ENCODE data around the gene RING1. TPM values are rescaled to one million over a fixed set of nuclear protein-coding genes. Genes with fewer than 3 reads are reported as not detected.

Gene RING1
- total and polyA plus RNA-seq, 10 of the 15 experiments (the other 5 are each of a cell fraction or from before 2014, with no cell fraction given), result 2.0 to 27.2 (median 15.8) TPM

DNA sequence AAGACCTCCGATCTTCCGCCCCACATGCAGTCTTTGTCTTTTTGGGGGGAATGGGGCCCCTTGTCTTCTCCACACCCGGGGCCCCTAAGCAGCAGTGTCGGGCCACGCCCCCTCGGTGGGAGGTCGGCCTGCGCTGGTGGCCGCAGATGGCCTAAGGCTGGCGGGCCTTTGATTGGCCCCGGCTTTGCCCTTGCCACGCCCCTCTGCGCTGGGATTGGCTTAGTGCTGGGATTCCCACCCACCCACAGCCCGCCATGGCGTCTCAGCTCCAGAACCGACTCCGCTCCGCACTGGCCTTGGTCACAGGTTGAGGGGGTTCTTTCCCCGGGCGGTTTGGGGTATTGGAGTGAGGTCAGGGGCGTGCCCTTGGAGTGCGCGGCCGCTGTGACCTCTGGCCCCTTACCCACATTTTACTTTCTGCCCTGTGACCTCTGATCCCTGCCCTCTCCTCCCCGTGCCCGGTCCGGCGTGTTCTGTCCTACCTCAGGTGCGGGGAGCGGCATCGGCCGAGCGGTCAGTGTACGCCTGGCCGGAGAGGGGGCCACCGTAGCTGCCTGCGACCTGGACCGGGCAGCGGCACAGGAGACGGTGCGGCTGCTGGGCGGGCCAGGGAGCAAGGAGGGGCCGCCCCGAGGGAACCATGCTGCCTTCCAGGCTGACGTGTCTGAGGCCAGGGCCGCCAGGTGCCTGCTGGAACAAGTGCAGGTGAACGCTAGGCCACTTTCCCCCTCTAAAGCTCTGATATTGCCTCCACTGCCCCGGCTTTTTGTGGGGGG is 3.7 kb upstream of the RING1 start, which contains the start of gene HSD17B8 (continued):
- TF ChIP-seq, protein P1, sequence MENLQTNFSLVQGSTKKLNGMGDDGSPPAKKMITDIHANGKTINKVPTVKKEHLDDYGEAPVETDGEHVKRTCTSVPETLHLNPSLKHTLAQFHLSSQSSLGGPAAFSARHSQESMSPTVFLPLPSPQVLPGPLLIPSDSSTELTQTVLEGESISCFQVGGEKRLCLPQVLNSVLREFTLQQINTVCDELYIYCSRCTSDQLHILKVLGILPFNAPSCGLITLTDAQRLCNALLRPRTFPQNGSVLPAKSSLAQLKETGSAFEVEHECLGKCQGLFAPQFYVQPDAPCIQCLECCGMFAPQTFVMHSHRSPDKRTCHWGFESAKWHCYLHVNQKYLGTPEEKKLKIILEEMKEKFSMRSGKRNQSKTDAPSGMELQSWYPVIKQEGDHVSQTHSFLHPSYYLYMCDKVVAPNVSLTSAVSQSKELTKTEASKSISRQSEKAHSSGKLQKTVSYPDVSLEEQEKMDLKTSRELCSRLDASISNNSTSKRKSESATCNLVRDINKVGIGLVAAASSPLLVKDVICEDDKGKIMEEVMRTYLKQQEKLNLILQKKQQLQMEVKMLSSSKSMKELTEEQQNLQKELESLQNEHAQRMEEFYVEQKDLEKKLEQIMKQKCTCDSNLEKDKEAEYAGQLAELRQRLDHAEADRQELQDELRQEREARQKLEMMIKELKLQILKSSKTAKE (IDR thresholded peaks at IDR 0.05; ENCODE audit: low read depth, poor library complexity, severe bottlenecking), result no peak
- TF ChIP-seq SP1 (IDR thresholded peaks at IDR 0.05; ENCODE audit: low read depth, low read length) (peak; percentile 92), RAD21 (IDR thresholded peaks at IDR 0.05; ENCODE audit: insufficient read depth, low read depth, low read length) (no peak), SMAD1 (IDR thresholded peaks at IDR 0.05; ENCODE audit: low read depth, partially characterized antibody) (no peak), RCOR1 (conservative IDR thresholded peaks at IDR 0.05; ENCODE audit: low read depth, low read length) (no peak), JUNB (IDR thresholded peaks at IDR 0.05) (no peak), MXI1 (IDR thresholded peaks at IDR 0.05; ENCODE audit: low read depth, low read length) (no peak; the same call in 1 of the 2 replicates), RBBP5 (conservative IDR thresholded peaks at IDR 0.05) (no peak), EGR1 (IDR thresholded peaks at IDR 0.05; ENCODE audit: borderline replicate concordance in 1 of 2, low read depth in 2 of 2, low read length in 2 of 2) (0 out of 3 replicates have a peak, but pooled peaks of 1 of the 2 experiments have one; percentile 39), ZNF217 (IDR thresholded peaks at IDR 0.05) (no peak)
- TF ChIP-seq, protein P2, sequence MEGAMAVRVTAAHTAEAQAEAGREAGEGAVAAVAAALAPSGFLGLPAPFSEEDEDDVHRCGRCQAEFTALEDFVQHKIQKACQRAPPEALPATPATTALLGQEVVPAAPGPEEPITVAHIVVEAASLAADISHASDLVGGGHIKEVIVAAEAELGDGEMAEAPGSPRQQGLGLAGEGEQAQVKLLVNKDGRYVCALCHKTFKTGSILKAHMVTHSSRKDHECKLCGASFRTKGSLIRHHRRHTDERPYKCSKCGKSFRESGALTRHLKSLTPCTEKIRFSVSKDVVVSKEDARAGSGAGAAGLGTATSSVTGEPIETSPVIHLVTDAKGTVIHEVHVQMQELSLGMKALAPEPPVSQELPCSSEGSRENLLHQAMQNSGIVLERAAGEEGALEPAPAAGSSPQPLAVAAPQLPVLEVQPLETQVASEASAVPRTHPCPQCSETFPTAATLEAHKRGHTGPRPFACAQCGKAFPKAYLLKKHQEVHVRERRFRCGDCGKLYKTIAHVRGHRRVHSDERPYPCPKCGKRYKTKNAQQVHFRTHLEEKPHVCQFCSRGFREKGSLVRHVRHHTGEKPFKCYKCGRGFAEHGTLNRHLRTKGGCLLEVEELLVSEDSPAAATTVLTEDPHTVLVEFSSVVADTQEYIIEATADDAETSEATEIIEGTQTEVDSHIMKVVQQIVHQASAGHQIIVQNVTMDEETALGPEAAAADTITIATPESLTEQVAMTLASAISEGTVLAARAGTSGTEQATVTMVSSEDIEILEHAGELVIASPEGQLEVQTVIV (IDR thresholded peaks at IDR 0.05; ENCODE audit: borderline replicate concordance, partially characterized antibody), result no peak
- TF ChIP-seq, protein P3, sequence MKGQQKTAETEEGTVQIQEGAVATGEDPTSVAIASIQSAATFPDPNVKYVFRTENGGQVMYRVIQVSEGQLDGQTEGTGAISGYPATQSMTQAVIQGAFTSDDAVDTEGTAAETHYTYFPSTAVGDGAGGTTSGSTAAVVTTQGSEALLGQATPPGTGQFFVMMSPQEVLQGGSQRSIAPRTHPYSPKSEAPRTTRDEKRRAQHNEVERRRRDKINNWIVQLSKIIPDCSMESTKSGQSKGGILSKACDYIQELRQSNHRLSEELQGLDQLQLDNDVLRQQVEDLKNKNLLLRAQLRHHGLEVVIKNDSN (IDR thresholded peaks at IDR 0.05; ENCODE audit: borderline replicate concordance, extremely low read length, insufficient read depth, low read depth, low read length), result no peak
- TF ChIP-seq, protein P4, sequence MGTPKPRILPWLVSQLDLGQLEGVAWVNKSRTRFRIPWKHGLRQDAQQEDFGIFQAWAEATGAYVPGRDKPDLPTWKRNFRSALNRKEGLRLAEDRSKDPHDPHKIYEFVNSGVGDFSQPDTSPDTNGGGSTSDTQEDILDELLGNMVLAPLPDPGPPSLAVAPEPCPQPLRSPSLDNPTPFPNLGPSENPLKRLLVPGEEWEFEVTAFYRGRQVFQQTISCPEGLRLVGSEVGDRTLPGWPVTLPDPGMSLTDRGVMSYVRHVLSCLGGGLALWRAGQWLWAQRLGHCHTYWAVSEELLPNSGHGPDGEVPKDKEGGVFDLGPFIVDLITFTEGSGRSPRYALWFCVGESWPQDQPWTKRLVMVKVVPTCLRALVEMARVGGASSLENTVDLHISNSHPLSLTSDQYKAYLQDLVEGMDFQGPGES (IDR thresholded peaks at IDR 0.05), result no peak
- TF ChIP-seq, protein P5, sequence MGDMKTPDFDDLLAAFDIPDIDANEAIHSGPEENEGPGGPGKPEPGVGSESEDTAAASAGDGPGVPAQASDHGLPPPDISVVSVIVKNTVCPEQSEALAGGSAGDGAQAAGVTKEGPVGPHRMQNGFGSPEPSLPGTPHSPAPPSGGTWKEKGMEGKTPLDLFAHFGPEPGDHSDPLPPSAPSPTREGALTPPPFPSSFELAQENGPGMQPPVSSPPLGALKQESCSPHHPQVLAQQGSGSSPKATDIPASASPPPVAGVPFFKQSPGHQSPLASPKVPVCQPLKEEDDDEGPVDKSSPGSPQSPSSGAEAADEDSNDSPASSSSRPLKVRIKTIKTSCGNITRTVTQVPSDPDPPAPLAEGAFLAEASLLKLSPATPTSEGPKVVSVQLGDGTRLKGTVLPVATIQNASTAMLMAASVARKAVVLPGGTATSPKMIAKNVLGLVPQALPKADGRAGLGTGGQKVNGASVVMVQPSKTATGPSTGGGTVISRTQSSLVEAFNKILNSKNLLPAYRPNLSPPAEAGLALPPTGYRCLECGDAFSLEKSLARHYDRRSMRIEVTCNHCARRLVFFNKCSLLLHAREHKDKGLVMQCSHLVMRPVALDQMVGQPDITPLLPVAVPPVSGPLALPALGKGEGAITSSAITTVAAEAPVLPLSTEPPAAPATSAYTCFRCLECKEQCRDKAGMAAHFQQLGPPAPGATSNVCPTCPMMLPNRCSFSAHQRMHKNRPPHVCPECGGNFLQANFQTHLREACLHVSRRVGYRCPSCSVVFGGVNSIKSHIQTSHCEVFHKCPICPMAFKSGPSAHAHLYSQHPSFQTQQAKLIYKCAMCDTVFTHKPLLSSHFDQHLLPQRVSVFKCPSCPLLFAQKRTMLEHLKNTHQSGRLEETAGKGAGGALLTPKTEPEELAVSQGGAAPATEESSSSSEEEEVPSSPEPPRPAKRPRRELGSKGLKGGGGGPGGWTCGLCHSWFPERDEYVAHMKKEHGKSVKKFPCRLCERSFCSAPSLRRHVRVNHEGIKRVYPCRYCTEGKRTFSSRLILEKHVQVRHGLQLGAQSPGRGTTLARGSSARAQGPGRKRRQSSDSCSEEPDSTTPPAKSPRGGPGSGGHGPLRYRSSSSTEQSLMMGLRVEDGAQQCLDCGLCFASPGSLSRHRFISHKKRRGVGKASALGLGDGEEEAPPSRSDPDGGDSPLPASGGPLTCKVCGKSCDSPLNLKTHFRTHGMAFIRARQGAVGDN (IDR thresholded peaks at IDR 0.05), result peak; percentile 69; the same call in 1 of the 2 replicates
- TF ChIP-seq, protein P6, sequence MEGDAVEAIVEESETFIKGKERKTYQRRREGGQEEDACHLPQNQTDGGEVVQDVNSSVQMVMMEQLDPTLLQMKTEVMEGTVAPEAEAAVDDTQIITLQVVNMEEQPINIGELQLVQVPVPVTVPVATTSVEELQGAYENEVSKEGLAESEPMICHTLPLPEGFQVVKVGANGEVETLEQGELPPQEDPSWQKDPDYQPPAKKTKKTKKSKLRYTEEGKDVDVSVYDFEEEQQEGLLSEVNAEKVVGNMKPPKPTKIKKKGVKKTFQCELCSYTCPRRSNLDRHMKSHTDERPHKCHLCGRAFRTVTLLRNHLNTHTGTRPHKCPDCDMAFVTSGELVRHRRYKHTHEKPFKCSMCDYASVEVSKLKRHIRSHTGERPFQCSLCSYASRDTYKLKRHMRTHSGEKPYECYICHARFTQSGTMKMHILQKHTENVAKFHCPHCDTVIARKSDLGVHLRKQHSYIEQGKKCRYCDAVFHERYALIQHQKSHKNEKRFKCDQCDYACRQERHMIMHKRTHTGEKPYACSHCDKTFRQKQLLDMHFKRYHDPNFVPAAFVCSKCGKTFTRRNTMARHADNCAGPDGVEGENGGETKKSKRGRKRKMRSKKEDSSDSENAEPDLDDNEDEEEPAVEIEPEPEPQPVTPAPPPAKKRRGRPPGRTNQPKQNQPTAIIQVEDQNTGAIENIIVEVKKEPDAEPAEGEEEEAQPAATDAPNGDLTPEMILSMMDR (IDR thresholded peaks at IDR 0.05 in 2 of 3, conservative IDR thresholded peaks at IDR 0.05 in 1 of 3; ENCODE audit: control insufficient read depth in 2 of 3, extremely low read depth in 1 of 3, insufficient read depth in 1 of 3, low read depth in 3 of 3, low read length in 3 of 3), result no peak
